Upper lobe of left lung (tissue), 4 donors: ENCODE measurements around the gene CCR5AS.

ENCODE experiments used
- CTCF ChIP-seq, 6 experiments: fragments of 450-650 bp in 4 of 6; fragments of 200-600 bp in 2 of 6; sonication (generic) in 2 of 6; IDR thresholded peaks; one replicate each; pipeline ENCODE4 v1.5.1; 2016 to 2019; ENCODE audit warnings: antibody characterized with exemption in 6 of 6
- POLR2A ChIP-seq, 4 donors: fragments of 450-650 bp; IDR thresholded peaks; one replicate each; pipeline ENCODE4 v1.5.1; 2016 to 2017; ENCODE audit warnings: antibody characterized with exemption in 4 of 4, mild to moderate bottlenecking in 2 of 4

DNA sequence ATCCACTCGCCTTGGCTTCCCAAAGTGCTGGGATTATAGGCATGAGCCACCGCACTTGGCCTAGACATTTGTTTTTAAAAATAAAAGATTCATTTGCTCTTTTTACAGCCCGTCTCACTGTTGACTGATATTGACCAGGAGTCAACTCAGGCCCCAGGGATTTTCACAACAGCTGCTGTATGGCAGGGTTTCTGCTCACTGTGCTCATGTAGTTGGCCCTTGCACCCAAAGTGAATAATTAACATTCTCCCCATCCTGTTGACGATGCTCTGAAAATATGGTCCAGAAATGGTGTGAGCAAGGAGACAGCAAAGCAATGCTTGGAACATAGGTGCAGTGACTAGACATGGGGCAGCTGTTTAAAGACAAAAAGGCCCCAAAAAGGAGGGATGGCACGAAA, 39.1 kb downstream of the CCR5AS start:
- TF ChIP-seq POLR2A (IDR thresholded peaks at IDR 0.05) (no peak), CTCF (IDR thresholded peaks at IDR 0.05) (no peak)
